ENCODE measurements around the gene OR2Y1.
"Not testable (repeated sequence)": the region's sequence is repeated elsewhere in the genome, so short reads cannot be mapped to it uniquely, and the experiment has no call there.

Gene OR2Y1

DNA sequence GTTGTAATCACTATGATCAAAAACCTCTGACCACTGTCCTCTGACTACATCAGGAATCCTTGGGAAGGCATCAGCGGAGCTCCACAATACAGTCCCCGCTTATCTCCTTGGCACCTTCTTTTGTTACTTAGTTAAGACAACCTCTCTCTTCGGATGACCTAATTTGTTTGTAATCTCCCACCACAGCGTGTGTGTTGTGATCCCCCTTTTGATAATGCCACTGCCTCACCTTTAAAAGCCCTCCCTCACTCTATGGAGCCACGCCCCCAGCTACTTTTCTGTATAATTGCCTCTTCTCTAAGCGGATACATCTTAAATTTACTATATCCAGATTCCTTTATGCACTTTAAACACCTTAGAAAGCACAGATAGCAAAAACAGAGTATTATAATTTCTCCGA, 35.9 kb downstream of the OR2Y1 start:
- Mint-ChIP-seq H3K27ac (no peak overlapping the region), H3K4me3 (no peak overlapping the region), H3K27me3 (no peaks in the 10 kb centered on the region), H3K4me1 (ENCODE audit: low read depth) (peaks cover 5% of the 10 kb centered on the region), H3K36me3 (ENCODE audit: low read depth) (no peaks in the 10 kb centered on the region), H3K9me3 (peaks cover 4% of the 10 kb centered on the region)

GRCh38 chr5:180703371-180703770, 36.5 kb downstream of the OR2Y1 start:
- not testable (repeated sequence) for H3K36me3 Mint-ChIP-seq (ENCODE audit: low read depth); H3K27me3 Mint-ChIP-seq; H3K9me3 Mint-ChIP-seq; H3K27ac Mint-ChIP-seq; H3K4me3 Mint-ChIP-seq
- H3K4me1 Mint-ChIP-seq (ENCODE audit: low read depth): peaks cover 10% of the 10 kb centered on the region

- H3K9me3 Mint-ChIP-seq; H3K36me3 Mint-ChIP-seq (ENCODE audit: low read depth); H3K27me3 Mint-ChIP-seq; H3K4me3 Mint-ChIP-seq; H3K27ac Mint-ChIP-seq: not testable (repeated sequence)
- H3K4me1 Mint-ChIP-seq (ENCODE audit: low read depth): peaks cover 15% of the 10 kb centered on the region
Measured at GRCh38 chr5:180700440-180700839, 39.4 kb downstream of the OR2Y1 start.

DNA sequence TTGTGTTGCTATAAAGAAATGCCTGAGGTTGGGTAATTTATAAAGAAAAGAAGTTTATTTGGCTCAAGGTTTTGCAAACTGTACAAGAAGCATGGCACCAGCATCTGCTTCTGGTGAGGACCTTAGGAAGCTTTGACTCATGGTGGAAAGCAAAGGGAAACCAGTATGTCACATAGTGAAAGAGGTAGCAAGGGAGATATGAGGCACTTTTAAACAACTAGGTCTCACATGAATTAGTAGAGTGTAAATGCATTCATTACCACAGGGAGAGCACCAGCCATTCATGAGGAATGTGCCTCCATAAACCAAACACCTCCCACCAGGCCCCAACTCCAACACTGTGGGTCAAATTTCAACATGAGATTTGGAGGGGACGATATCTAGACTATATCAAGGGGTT, 40.8 kb downstream of the OR2Y1 start:
- Mint-ChIP-seq H3K27ac (peak overlapping the region; percentile 49), H3K9me3 (peaks cover 4% of the 10 kb centered on the region), H3K27me3 (no peaks in the 10 kb centered on the region), H3K36me3 (ENCODE audit: low read depth) (no peaks in the 10 kb centered on the region), H3K4me1 (ENCODE audit: low read depth) (peaks cover 15% of the 10 kb centered on the region), H3K4me3 (no peak overlapping the region)

DNA sequence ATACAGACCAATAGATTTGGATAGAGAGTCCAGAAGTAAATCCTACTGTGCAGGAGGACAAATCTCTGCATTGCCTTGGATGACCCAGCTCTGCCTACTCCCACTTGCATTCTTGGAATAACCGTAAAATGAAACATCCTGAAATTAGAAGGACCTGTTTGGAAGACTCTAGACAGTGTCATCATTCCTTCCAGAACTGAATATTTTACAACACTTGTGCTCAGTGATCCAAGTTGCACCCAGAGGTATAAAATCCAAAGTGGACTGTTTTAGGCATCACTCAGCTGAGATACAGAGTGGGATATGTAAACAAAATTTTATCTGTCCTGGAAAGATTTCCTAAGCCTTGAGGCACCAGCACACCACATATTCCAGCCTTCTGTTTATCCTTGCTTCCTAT, 43.7 kb downstream of the OR2Y1 start:
- H3K27ac Mint-ChIP-seq: no peak overlapping the region
- no peaks in the 10 kb centered on the region for H3K36me3 Mint-ChIP-seq (ENCODE audit: low read depth)
- H3K27me3 Mint-ChIP-seq: no peaks in the 10 kb centered on the region
- peaks cover 4% of the 10 kb centered on the region for H3K9me3 Mint-ChIP-seq
- no peak overlapping the region for H3K4me3 Mint-ChIP-seq
- H3K4me1 Mint-ChIP-seq (ENCODE audit: low read depth): peaks cover 29% of the 10 kb centered on the region

DNA sequence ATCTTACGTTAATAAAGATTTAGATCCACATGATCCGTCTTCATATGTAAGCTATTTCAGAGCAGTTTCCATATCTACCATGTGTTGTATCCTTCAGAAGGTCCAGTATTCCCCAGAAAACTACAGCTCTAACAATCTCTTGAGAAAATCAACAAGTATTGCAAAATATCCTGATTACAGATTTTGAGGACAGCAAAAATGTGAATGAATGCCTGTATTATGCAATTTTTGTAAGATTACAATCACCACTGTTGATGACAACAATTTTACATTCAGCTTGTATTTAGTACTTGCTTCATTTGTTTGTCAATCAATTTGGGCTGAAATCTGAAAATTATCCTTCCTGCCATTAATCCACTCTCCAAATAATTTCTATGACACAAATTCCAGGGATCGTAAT, 47.4 kb downstream of the OR2Y1 start:
- H3K36me3 Mint-ChIP-seq (ENCODE audit: low read depth): no peaks in the 10 kb centered on the region
- H3K4me3 Mint-ChIP-seq: no peak overlapping the region
- no peak overlapping the region for H3K27ac Mint-ChIP-seq
- no peaks in the 10 kb centered on the region for H3K27me3 Mint-ChIP-seq
- H3K4me1 Mint-ChIP-seq (ENCODE audit: low read depth): peaks cover 42% of the 10 kb centered on the region
- H3K9me3 Mint-ChIP-seq: no peaks in the 10 kb centered on the region

DNA sequence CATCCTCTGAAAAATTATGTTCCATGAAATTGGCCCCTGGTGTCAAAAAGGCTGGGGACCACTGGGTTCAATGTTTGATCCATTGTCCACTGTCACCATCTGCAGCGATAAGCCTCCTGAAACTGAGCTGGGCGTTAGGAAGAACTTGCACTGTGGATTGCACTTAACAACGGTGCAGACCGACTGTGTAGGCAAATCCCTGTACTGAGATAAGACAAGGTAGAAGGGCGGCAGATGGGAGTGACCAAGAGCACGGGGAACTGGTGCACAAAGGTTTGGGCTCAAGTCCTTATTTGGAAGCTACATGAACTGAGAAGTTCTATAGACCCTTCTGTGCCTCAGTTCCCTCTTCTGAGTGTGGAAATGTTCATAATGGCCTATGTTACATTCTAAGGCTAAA, 48.8 kb downstream of the OR2Y1 start:
- Mint-ChIP-seq H3K4me3 (no peak overlapping the region), H3K9me3 (no peaks in the 10 kb centered on the region), H3K4me1 (ENCODE audit: low read depth) (peaks cover 47% of the 10 kb centered on the region), H3K36me3 (ENCODE audit: low read depth) (no peaks in the 10 kb centered on the region), H3K27ac (no peak overlapping the region), H3K27me3 (no peaks in the 10 kb centered on the region)

DNA sequence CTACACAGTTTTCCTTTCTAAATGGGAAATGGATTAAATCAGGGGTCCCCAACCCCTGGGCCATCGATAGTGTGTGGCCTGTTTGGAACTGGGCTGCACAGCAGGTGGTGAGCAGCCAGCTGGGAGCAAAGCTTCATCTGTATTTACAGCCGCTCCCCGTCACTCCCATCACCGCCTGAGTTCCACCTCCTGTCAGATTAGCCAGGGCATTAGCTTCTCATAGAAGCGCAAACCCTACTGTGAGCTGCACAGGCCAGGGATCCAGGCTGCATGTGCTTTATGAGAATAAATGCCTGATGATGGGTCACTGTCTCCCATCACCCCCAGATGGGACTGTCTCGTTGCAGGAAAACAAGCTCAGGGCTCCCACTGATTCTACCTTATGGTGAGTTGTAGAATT, 49.3 kb downstream of the OR2Y1 start:
- Mint-ChIP-seq H3K36me3 (ENCODE audit: low read depth) (no peaks in the 10 kb centered on the region), H3K27me3 (no peaks in the 10 kb centered on the region), H3K4me1 (ENCODE audit: low read depth) (peaks cover 48% of the 10 kb centered on the region), H3K27ac (peak overlapping the region; percentile 54), H3K4me3 (no peak overlapping the region), H3K9me3 (no peaks in the 10 kb centered on the region)

DNA sequence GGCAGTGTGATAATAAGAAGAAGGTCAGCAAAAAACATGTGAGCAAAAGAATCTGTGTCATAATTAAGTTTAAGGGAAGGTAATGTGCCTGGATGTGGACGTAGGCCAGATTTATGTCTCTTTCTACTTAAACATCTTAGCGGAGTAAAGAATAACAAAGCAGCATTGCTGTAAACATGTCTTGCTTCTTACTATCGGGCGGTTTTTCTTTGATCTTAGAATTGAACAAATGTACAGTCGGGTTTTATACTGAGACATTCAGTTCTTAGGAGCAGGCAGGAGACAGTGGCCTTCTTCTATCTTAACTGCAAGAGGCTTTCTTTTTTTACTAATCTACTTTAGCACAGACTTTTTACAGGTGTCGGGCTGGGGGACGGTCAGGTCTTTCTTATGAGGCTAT, 50.1 kb downstream of the OR2Y1 start:
- H3K4me1 Mint-ChIP-seq (ENCODE audit: low read depth): peaks cover 51% of the 10 kb centered on the region
- no peaks in the 10 kb centered on the region for H3K36me3 Mint-ChIP-seq (ENCODE audit: low read depth)
- peak overlapping the region; percentile 71 for H3K4me3 Mint-ChIP-seq
- peak overlapping the region; percentile 73 for H3K27ac Mint-ChIP-seq
- no peaks in the 10 kb centered on the region for H3K9me3 Mint-ChIP-seq
- no peaks in the 10 kb centered on the region for H3K27me3 Mint-ChIP-seq

Data from stimulated activated naive CD8-positive, alpha-beta T cell treated with anti-CD3 and anti-CD28 coated beads, Interleukin-15, Interleukin-2, amounts not matched to agents 100 ng/mL and 50 ng/mL, for 24 hours (primary cell).